H1 (cell line): ENCODE data around the gene BORCS6. TPM values are rescaled to one million over a fixed set of nuclear protein-coding genes. Genes with fewer than 3 reads are reported as not detected.

Source experiments
- CTCF ChIA-PET: fragments of 300-600 bp; sonication (Branson Sonifier 250); formaldehyde crosslinking; loops from one replicate; lab custom pipeline; 2021; ENCODE audit not compliant: partially characterized antibody; lab: Charles Lee
- POLR2A ChIA-PET: fragments of 300-600 bp; sonication (Branson Sonifier 250); formaldehyde crosslinking; loops from one replicate; lab custom pipeline; 2021; ENCODE audit warnings: inconsistent platforms; ENCODE audit not compliant: partially characterized antibody; lab: Charles Lee
- DNase-seq, 2 experiments: peaks; one replicate each; pipeline versions ENCODE4 v3.0.0 to v3.0.0-alpha.2; 2010 to 2022; ENCODE audit warnings: low spot score in 2 of 2, low read depth in 1 of 2, mixed read lengths in 1 of 2
- FAIRE-seq: peaks from 2 replicates; lab custom pipeline; 2011; peaks lifted over from hg19 to GRCh38; lab: Jason Lieb, UNC
- H2AFZ ChIP-seq: 2 replicates; pipeline ENCODE4 v1.8.1; 2012; ENCODE audit warnings: low read length, inconsistent platforms
- H2AK5ac ChIP-seq: 2 replicates; pipeline ENCODE4 v1.6.1; 2013; ENCODE audit warnings: low read depth, low read length
- H2BK120ac ChIP-seq: replicated peaks from 2 replicates; pipeline ENCODE3; 2013; ENCODE audit warnings: low read depth, low read length, inconsistent platforms
- H2BK12ac ChIP-seq: 2 replicates; pipeline ENCODE4 v1.6.1; 2013; ENCODE audit warnings: low read depth, low read length
- H2BK15ac ChIP-seq: 2 replicates; pipeline ENCODE4 v1.6.1; 2013; ENCODE audit warnings: low read length
- H2BK20ac ChIP-seq: 2 replicates; pipeline ENCODE4 v1.6.1; 2013; ENCODE audit warnings: low read length
- H2BK5ac ChIP-seq: 2 replicates; pipeline ENCODE4 v1.6.1; 2013; ENCODE audit warnings: low read depth, low read length
- H3K14ac ChIP-seq: 2 replicates; pipeline ENCODE4 v1.6.1; 2013; ENCODE audit warnings: inconsistent platforms; ENCODE audit not compliant: insufficient read length
- H3K18ac ChIP-seq: 2 replicates; pipeline ENCODE4 v1.6.1; 2013; ENCODE audit warnings: low read length; ENCODE audit errors: extremely low read depth
- H3K23ac ChIP-seq: 2 replicates; pipeline ENCODE4 v1.6.1; 2013; ENCODE audit warnings: inconsistent platforms; ENCODE audit not compliant: insufficient read length
- H3K23me2 ChIP-seq: 2 replicates; pipeline ENCODE4 v1.6.1; 2013; ENCODE audit warnings: low read depth, low read length
- H3K27ac ChIP-seq: 2 replicates; pipeline ENCODE4 v1.6.1; 2011; ENCODE audit warnings: low read depth, low read length, inconsistent platforms
- H3K27me3 ChIP-seq, 4 experiments: replicated peaks in 1 of 4; 1 replicate in 1 of 4; 2 replicates in 3 of 4; pipeline versions ENCODE4 v1.6.1 to v1.8.1; 2011 to 2013; ENCODE audit warnings: low read length in 3 of 4, mild to moderate bottlenecking in 3 of 4, inconsistent platforms in 2 of 4, mixed read lengths in 2 of 4, moderate library complexity in 1 of 4; ENCODE audit not compliant: control insufficient read depth in 3 of 4, insufficient read depth in 3 of 4; ENCODE audit errors: extremely low read depth in 1 of 4
- H3K36me3 ChIP-seq, 4 experiments: 2 replicates each; pipeline versions ENCODE4 v1.6.1 to v1.8.1; 2011 to 2013; ENCODE audit warnings: mild to moderate bottlenecking in 4 of 4, low read length in 3 of 4, moderate library complexity in 2 of 4, control low read depth in 1 of 4, inconsistent platforms in 1 of 4; ENCODE audit not compliant: insufficient read depth in 4 of 4, control insufficient read depth in 2 of 4
- H3K4ac ChIP-seq: replicated peaks from 2 replicates; pipeline ENCODE3; 2013; ENCODE audit warnings: low read length, low read depth, mixed read lengths, inconsistent platforms; ENCODE audit not compliant: insufficient read length
- H3K4me1 ChIP-seq, 4 experiments: replicated peaks in 1 of 4; 1 replicate in 1 of 4; 2 replicates in 3 of 4; pipeline versions ENCODE4 v1.6.1 to v1.8.1; 2011 to 2013; ENCODE audit warnings: low read length in 3 of 4, inconsistent platforms in 2 of 4, mixed read lengths in 1 of 4; ENCODE audit not compliant: insufficient read depth in 4 of 4, control insufficient read depth in 3 of 4
- H3K4me2 ChIP-seq, 2 experiments: 2 replicates each; pipeline versions ENCODE4 v1.6.1 to v1.8.1; 2011 to 2013; ENCODE audit warnings: low read depth in 2 of 2, low read length in 2 of 2, control low read depth in 1 of 2, inconsistent platforms in 1 of 2, mild to moderate bottlenecking in 1 of 2; ENCODE audit not compliant: insufficient read depth in 1 of 2
- H3K4me3 ChIP-seq, 4 experiments: fragments of 200-600, 300-600 bp in 1 of 4; sonication (generic), shearing (Covaris generic), sonication (Bioruptor Twin) in 1 of 4; 2 replicates each; pipeline versions ENCODE4 v1.5.1 to v1.8.1; 2011 to 2016; ENCODE audit warnings: low read length in 4 of 4, low read depth in 3 of 4, control low read depth in 2 of 4, inconsistent platforms in 2 of 4, mild to moderate bottlenecking in 2 of 4, mixed read lengths in 1 of 4, moderate library complexity in 1 of 4; ENCODE audit not compliant: insufficient read depth in 2 of 4; ENCODE audit errors: extremely low read depth in 1 of 4
- H3K56ac ChIP-seq: replicated peaks from 2 replicates; pipeline ENCODE3; 2013; ENCODE audit warnings: low read depth, mild to moderate bottlenecking, mixed read lengths, low read length, inconsistent platforms; ENCODE audit not compliant: insufficient read length
- H3K79me1 ChIP-seq: 2 replicates; pipeline ENCODE4 v1.6.1; 2013; ENCODE audit warnings: low read depth, low read length, control low read depth
- H3K79me2 ChIP-seq, 2 experiments: 2 replicates each; pipeline versions ENCODE4 v1.6.1 to v1.8.1; 2012 to 2013; ENCODE audit warnings: low read length in 2 of 2, mild to moderate bottlenecking in 2 of 2, inconsistent platforms in 1 of 2; ENCODE audit not compliant: insufficient read depth in 2 of 2, control insufficient read depth in 1 of 2
- H3K9ac ChIP-seq, 4 experiments: replicated peaks in 1 of 4; 1 replicate in 1 of 4; 2 replicates in 3 of 4; pipeline versions ENCODE4 v1.6.1 to v1.8.1; 2011 to 2013; ENCODE audit warnings: low read depth in 3 of 4, low read length in 3 of 4, control low read depth in 2 of 4, mild to moderate bottlenecking in 2 of 4, moderate library complexity in 2 of 4, inconsistent platforms in 1 of 4; ENCODE audit errors: extremely low read depth in 1 of 4
- H3K9me3 ChIP-seq, 2 experiments: 2 replicates each; pipeline versions ENCODE4 v1.6.1 to v1.8.1; 2012 to 2013; ENCODE audit warnings: mild to moderate bottlenecking in 2 of 2, moderate library complexity in 2 of 2, control low read depth in 1 of 2, inconsistent platforms in 1 of 2, low read depth in 1 of 2, low read length in 1 of 2, mixed read lengths in 1 of 2; ENCODE audit not compliant: insufficient read depth in 2 of 2
- H4K20me1 ChIP-seq, 2 experiments: replicated peaks in 1 of 2; 2 replicates each; pipeline versions ENCODE3 to v1.8.1; 2011 to 2013; ENCODE audit warnings: inconsistent platforms in 2 of 2, low read length in 2 of 2, mild to moderate bottlenecking in 1 of 2; ENCODE audit not compliant: insufficient read depth in 2 of 2, control insufficient read depth in 1 of 2
- H4K5ac ChIP-seq: 2 replicates; pipeline ENCODE4 v1.6.1; 2013; ENCODE audit warnings: low read length, low read depth, mixed read lengths, inconsistent platforms; ENCODE audit not compliant: insufficient read length
- H4K8ac ChIP-seq: 2 replicates; pipeline ENCODE4 v1.8.0; 2013; ENCODE audit warnings: mild to moderate bottlenecking, moderate library complexity, low read length, inconsistent platforms; ENCODE audit not compliant: insufficient read depth; ENCODE audit errors: extremely low read depth
- H4K91ac ChIP-seq: replicated peaks from 2 replicates; pipeline ENCODE3; 2013; ENCODE audit warnings: low read length, mixed read lengths, inconsistent platforms; ENCODE audit not compliant: insufficient read length
- ASH2L ChIP-seq: fragments of 200-600, 300-600 bp; sonication (generic); IDR thresholded peaks from one replicate; pipeline ENCODE4 v1.7.1; 2017; ENCODE audit warnings: low read length
- CBX5 ChIP-seq: fragments of 300-800, 300-1000 bp; sonication (generic); IDR thresholded peaks from 2 replicates; pipeline ENCODE4 v1.7.1; 2016; ENCODE audit warnings: antibody characterized with exemption, low read length, low read depth
- CTBP2 ChIP-seq: IDR thresholded peaks from 2 replicates; pipeline ENCODE4 v1.7.0; 2011; ENCODE audit warnings: borderline replicate concordance, mild to moderate bottlenecking, moderate library complexity, mixed read lengths, low read length; ENCODE audit not compliant: insufficient read depth, insufficient read length
- GTF2F1 ChIP-seq: IDR thresholded peaks from 2 replicates; pipeline ENCODE4 v1.6.1; 2012; ENCODE audit warnings: low read depth, low read length, improper control_type of control experiment, borderline replicate concordance
- KDM5A ChIP-seq: fragments of 200-600 bp; IDR thresholded peaks from 2 replicates; pipeline ENCODE4 v1.7.1; 2012; ENCODE audit warnings: mild to moderate bottlenecking, low read length, inconsistent platforms, mixed read lengths
- MAFK ChIP-seq: IDR thresholded peaks from 2 replicates; pipeline ENCODE4 v1.6.1; 2012; ENCODE audit warnings: low read depth, mild to moderate bottlenecking, improper control_type of control experiment, low read length
- RAD21 ChIP-seq, 2 experiments: IDR thresholded peaks in 1 of 2; conservative IDR thresholded peaks in 1 of 2; 2 replicates each; pipeline ENCODE4 v1.6.1; 2011; ENCODE audit warnings: low read depth in 2 of 2, low read length in 2 of 2, improper control_type of control experiment in 1 of 2, inconsistent platforms in 1 of 2, mild to moderate bottlenecking in 1 of 2, moderate library complexity in 1 of 2
- RFX5 ChIP-seq: IDR thresholded peaks from 2 replicates; pipeline ENCODE4 v1.6.1; 2011; ENCODE audit warnings: low read depth, low read length, improper control_type of control experiment, borderline replicate concordance
- SIN3A ChIP-seq, 2 experiments: IDR thresholded peaks in 1 of 2; conservative IDR thresholded peaks in 1 of 2; 2 replicates each; pipeline ENCODE4 v1.6.1; 2011 to 2012; ENCODE audit warnings: low read length in 2 of 2, improper control_type of control experiment in 1 of 2, low read depth in 1 of 2, mild to moderate bottlenecking in 1 of 2
- SIX5 ChIP-seq: IDR thresholded peaks from 2 replicates; pipeline ENCODE4 v1.6.1; 2011; ENCODE audit warnings: mild to moderate bottlenecking, low read depth, low read length
- TAF7 ChIP-seq: optimal IDR thresholded peaks from 2 replicates; pipeline ENCODE3; 2011; ENCODE audit warnings: low read depth, mild to moderate bottlenecking, inconsistent platforms, low read length, moderate library complexity, borderline replicate concordance
- TBP ChIP-seq: IDR thresholded peaks from 2 replicates; pipeline ENCODE4 v1.6.1; 2011; ENCODE audit warnings: low read depth, low read length, improper control_type of control experiment
- WGBS, 2 experiments: shearing (Covaris generic) in 1 of 2; methylation state at CpG; one replicate each; pipeline versions ENCODE4 v1.1.6 to v1.1.7; 2013 to 2015; ENCODE audit warnings: low lambda C conversion rate in 2 of 2, mixed read lengths in 2 of 2, inconsistent platforms in 1 of 2, low coverage in 1 of 2, missing lambda C conversion rate in 1 of 2; ENCODE audit not compliant: insufficient replicate concordance in 2 of 2, insufficient coverage in 1 of 2, insufficient read length in 1 of 2; ENCODE audit errors: extremely low coverage in 1 of 2, missing lambda C conversion rate in 1 of 2; 5-methylcytosine and 5-hydroxymethylcytosine counted together
- polyA plus RNA-seq, 7 experiments: library from polyadenylated mRNA; depleted of rRNA in 3 of 7; stranded (reverse) in 5 of 7; unstranded in 2 of 7; fragments of >200 nt in 5 of 7; fragments of 200-250 nt in 2 of 7; gene quantifications; 1 replicate in 5 of 7; 2 replicates in 1 of 7; 4 replicates in 1 of 7; pipeline versions ENCODE4 v1.2.1 to v1.2.3, GENCODE V29; 2011 to 2013; ENCODE audit warnings: missing spikeins in 2 of 7, mixed read lengths in 2 of 7
- total RNA-seq: library from RNA; stranded (reverse); fragmentation: NEBNext Ultra II Directional; extraction: Animal tissue kit (Norgen Biotek cat#: 25700); gene quantifications from 2 replicates; pipeline ENCODE4 v1.2.1, GENCODE V29; 2021
- TF ChIP-seq, protein P1 (sequence below): IDR thresholded peaks from 2 replicates; pipeline ENCODE4 v1.6.1; 2012; ENCODE audit warnings: inconsistent platforms

The BORCS6 gene
- total and polyA plus RNA-seq, 2 of the 8 experiments (the other 6 are each of a cell fraction or from before 2014, with no cell fraction given) = 3.3 to 3.6 TPM

DNA sequence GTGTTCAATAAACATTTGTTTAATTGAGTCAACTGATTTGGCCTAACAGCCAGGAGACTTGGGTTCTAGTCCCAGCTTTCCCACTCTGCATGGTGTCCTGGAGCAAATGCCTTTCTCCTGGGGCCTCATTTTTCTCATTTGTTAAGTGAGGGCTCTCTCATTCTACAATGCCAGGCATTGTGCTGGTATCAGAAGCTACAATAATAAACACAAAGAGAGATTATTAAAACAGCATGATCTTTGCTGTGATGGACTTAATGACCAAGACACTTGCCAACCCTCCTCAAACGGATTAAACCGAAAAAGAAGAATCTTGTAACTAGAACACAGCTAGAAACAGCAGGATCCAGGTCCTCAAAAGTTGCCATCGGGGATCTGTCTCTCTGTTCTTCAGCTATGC, 22.5 kb downstream of the BORCS6 start:
- CTCF ChIA-PET = interaction anchor here (0.6 to 2.2 kb wide), 5 partner anchors 9 to 113 kb away, joined by 3 to 14 read pairs (median 3); no protein-coding TSS in a partner anchor
- no peak for TF ChIP-seq TBP
- TF ChIP-seq, protein P1, sequence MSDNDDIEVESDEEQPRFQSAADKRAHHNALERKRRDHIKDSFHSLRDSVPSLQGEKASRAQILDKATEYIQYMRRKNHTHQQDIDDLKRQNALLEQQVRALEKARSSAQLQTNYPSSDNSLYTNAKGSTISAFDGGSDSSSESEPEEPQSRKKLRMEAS = no peak
- TF ChIP-seq MAFK = no peak
- TF ChIP-seq ASH2L = no peak
- no peak for TF ChIP-seq TAF7
- no peak for TF ChIP-seq KDM5A
- TF ChIP-seq SIN3A (conservative IDR thresholded peaks at IDR 0.05 in 1 of 2, IDR thresholded peaks at IDR 0.05 in 1 of 2; ENCODE audit: low read depth in 1 of 2, low read length in 2 of 2) = no peak
- no peak for TF ChIP-seq GTF2F1
- TF ChIP-seq RAD21 (IDR thresholded peaks at IDR 0.05 in 1 of 2, conservative IDR thresholded peaks at IDR 0.05 in 1 of 2; ENCODE audit: low read depth in 2 of 2, low read length in 2 of 2) = no peak
- no peak for TF ChIP-seq RFX5
- no peak for TF ChIP-seq SIX5
- TF ChIP-seq CBX5 = no peak
- TF ChIP-seq CTBP2 = no peak

More for the DNA sequence above, 22.5 kb downstream of the BORCS6 start:
- H3K56ac ChIP-seq = no peak overlapping the region
- no peaks in the 10 kb centered on the region for H3K27me3 ChIP-seq
- H3K4me2 ChIP-seq = no peak overlapping the region
- no peaks in the 10 kb centered on the region for H4K20me1 ChIP-seq
- H3K79me1 ChIP-seq = no peaks in the 10 kb centered on the region; the same call in 1 of the 2 replicates
- 82% methylated on average over 3 of the region's 3 CpGs; no CpG with 5 or more reads in 1 of the 2 experiments for WGBS, 2 experiments
- H3K23me2 ChIP-seq = peaks cover 7% of the 10 kb centered on the region; the same call in 1 of the 2 replicates
- H4K5ac ChIP-seq = no peak overlapping the region
- no peaks in the 10 kb centered on the region for H3K79me2 ChIP-seq
- POLR2A ChIA-PET = interaction anchor here (0.6 to 15.7 kb wide), 11 partner anchors 6 to 57 kb away, joined by 3 to 289 read pairs (median 4); partner anchors contain the start of gene TMEM107
- H4K91ac ChIP-seq = no peak overlapping the region
- FAIRE-seq (no peak), DNase-seq (no peak)
- no peak overlapping the region for H2BK15ac ChIP-seq
- H2BK12ac ChIP-seq = no peak overlapping the region
- H3K4me3 ChIP-seq = no peak overlapping the region
- H2BK120ac ChIP-seq = no peak overlapping the region
- H2AK5ac ChIP-seq = no peak overlapping the region
- no peak overlapping the region for H2BK20ac ChIP-seq
- H2BK5ac ChIP-seq = no peak overlapping the region
- no peak overlapping the region for H3K18ac ChIP-seq
- H3K23ac ChIP-seq = no peak overlapping the region
- no peak overlapping the region for H4K8ac ChIP-seq
- H3K4me1 ChIP-seq = peaks cover 4 to 17% (median 10%) of the 10 kb centered on the region in 4 experiments
- H3K4ac ChIP-seq = no peak overlapping the region
- H3K36me3 ChIP-seq = no peaks in the 10 kb centered on the region
- H3K9ac ChIP-seq = no peak overlapping the region
- H3K27ac ChIP-seq = no peak overlapping the region
- H3K14ac ChIP-seq = no peak overlapping the region
- H2AFZ ChIP-seq = no peak overlapping the region
- H3K9me3 ChIP-seq = no peaks in the 10 kb centered on the region
